Testis (tissue), 3 donors: ENCODE measurements around the gene CGNL1. TPM values are rescaled to one million over a fixed set of nuclear protein-coding genes. Genes with fewer than 3 reads are reported as not detected.

Experiments
- DNase-seq: peaks from one replicate; pipeline ENCODE4 v3.0.0-alpha.2; 2019
- H3K27ac ChIP-seq, 2 donors: fragments of 200-600 bp; sonication (generic); one replicate each; pipeline ENCODE4 v1.5.1; 2019
- H3K27me3 ChIP-seq: fragments of 200-600 bp; sonication (generic); one replicate; pipeline ENCODE4 v1.5.1; 2019
- H3K36me3 ChIP-seq: fragments of 200-600 bp; sonication (generic); one replicate; pipeline ENCODE4 v1.5.1; 2017; ENCODE audit warnings: low read depth; ENCODE audit errors: missing control alignments
- H3K4me1 ChIP-seq: fragments of 200-600 bp; sonication (generic); one replicate; pipeline ENCODE4 v1.5.1; 2019
- H3K4me3 ChIP-seq, 2 donors: fragments of 200-600 bp; sonication (generic); one replicate each; pipeline ENCODE4 v1.5.1; 2017 to 2019
- H3K9me3 ChIP-seq: fragments of 200-600 bp; sonication (generic); one replicate; pipeline ENCODE4 v1.5.1; 2017
- POLR2A ChIP-seq: fragments of 450-650 bp; IDR thresholded peaks from one replicate; pipeline ENCODE4 v1.6.1; 2017; ENCODE audit warnings: antibody characterized with exemption, mild to moderate bottlenecking, moderate library complexity
- WGBS, 2 donors: methylation state at CpG; one replicate each; pipeline ENCODE4 v1.1.5; 2018; 5-methylcytosine and 5-hydroxymethylcytosine counted together
- intact Hi-C: fragments of 100-400 bp; cut with DNase I; formaldehyde crosslinking; loops from one replicate; pipeline ENCODE4 v1.15.1; 2023; ENCODE audit warnings: low total_unique reads
- polyA plus RNA-seq: library from polyadenylated mRNA; stranded (reverse); fragments of 350-450 nt; fragmentation: Illumina TruSeq; extraction: RNeasy Lipid Tissue Mini Kit (QIAGEN cat#74804); gene quantifications from one replicate; pipeline ENCODE4 v1.2.3, GENCODE V29; 2014; ENCODE audit warnings: low read depth, low replicate concordance; ENCODE audit not compliant: insufficient read depth
- total RNA-seq, 2 donors: library from RNA; depleted of rRNA; stranded (reverse); fragments of >200 nt; gene quantifications; one replicate each; pipeline ENCODE4 v1.2.3, GENCODE V29; 2016
- TF ChIP-seq, protein P1 (sequence below), 3 experiments: fragments of 450-650 bp in 2 of 3; fragments of 200-600 bp in 1 of 3; sonication (generic) in 1 of 3; IDR thresholded peaks; one replicate each; pipeline ENCODE4 v1.5.1; 2016 to 2019; ENCODE audit warnings: antibody characterized with exemption in 3 of 3, mild to moderate bottlenecking in 2 of 3, moderate library complexity in 1 of 3

CGNL1 gene
- total and polyA plus RNA-seq, 3 donors from 2014 or later: 21.0 to 40.2 (median 29.2) TPM

DNA sequence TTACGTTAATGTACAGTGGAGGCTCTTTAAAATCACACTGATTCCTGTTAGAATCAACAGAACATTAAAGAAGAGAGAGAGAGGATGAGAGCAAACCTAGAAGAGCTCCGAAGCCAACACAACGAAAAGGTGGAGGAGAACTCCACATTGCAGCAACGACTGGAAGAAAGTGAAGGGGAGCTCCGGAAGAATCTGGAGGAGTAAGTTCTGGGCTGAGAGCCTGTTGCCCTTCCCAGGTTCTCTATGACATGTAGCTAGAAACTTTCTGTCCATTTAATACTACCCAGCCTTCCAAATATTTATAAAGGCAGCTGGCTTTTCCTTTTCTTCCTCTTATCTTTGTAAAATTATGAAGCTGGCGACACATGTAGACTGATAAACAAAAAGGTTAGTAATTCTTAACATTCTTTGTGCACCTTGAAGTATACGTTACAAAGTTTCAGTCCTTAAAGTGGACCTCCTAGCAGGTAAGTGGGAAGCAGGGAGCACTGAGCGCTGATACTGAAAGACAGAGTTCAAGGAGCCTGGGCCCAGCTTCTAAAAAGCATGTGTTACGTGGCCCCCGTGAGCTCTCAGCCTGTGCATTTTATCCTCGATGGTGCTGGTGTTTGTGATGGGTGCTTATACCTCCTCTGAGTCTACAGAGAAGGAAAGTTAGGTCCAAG lies 75.9 kb downstream of the CGNL1 start:
- intact Hi-C loops: no loop called here

DNA sequence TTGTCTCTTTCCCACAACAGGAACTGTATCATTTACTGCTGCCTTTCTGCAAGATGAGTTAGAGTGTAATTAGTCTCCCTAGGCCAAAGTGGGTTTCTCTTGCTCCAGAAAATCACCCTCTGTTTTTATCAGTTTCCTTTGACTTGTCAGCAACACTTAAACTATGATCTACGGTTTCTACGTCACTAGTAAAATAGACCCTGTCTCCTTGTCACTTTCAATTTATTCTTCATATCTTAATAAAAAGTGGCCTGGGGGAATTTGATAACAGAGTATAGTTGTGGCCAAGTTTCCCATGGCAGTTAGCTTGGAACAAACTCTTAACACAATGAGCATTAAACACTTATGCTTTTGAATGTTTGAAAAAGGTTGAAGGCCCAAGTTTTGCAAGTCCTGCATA lies 79.6 kb downstream of the CGNL1 start:
- H3K4me1 ChIP-seq: peaks cover 5% of the 10 kb centered on the region
- no peaks in the 10 kb centered on the region for H3K9me3 ChIP-seq
- TF ChIP-seq, protein P1, sequence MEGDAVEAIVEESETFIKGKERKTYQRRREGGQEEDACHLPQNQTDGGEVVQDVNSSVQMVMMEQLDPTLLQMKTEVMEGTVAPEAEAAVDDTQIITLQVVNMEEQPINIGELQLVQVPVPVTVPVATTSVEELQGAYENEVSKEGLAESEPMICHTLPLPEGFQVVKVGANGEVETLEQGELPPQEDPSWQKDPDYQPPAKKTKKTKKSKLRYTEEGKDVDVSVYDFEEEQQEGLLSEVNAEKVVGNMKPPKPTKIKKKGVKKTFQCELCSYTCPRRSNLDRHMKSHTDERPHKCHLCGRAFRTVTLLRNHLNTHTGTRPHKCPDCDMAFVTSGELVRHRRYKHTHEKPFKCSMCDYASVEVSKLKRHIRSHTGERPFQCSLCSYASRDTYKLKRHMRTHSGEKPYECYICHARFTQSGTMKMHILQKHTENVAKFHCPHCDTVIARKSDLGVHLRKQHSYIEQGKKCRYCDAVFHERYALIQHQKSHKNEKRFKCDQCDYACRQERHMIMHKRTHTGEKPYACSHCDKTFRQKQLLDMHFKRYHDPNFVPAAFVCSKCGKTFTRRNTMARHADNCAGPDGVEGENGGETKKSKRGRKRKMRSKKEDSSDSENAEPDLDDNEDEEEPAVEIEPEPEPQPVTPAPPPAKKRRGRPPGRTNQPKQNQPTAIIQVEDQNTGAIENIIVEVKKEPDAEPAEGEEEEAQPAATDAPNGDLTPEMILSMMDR (IDR thresholded peaks at IDR 0.05): no peak
- no peak for TF ChIP-seq POLR2A
- H3K27ac ChIP-seq: no peak overlapping the region
- H3K27me3 ChIP-seq: no peaks in the 10 kb centered on the region
- no peak for DNase-seq
- WGBS, 2 donors: 87 to 92% methylated on average over 2 of the region's 2 CpGs
- intact Hi-C loops: no loop called here
- no peaks in the 10 kb centered on the region for H3K36me3 ChIP-seq
- H3K4me3 ChIP-seq: no peak overlapping the region

More for the DNA sequence above, 75.9 kb downstream of the CGNL1 start:
- no peak overlapping the region for H3K27ac ChIP-seq
- 72 to 83% methylated on average over 11 of the region's 11 CpGs for WGBS, 2 donors
- H3K4me1 ChIP-seq: no peaks in the 10 kb centered on the region
- no peak overlapping the region for H3K4me3 ChIP-seq
- H3K9me3 ChIP-seq: no peaks in the 10 kb centered on the region
- no peak for TF ChIP-seq POLR2A
- no peak for DNase-seq
- peaks cover 5% of the 10 kb centered on the region for H3K36me3 ChIP-seq
- H3K27me3 ChIP-seq: no peaks in the 10 kb centered on the region

DNA sequence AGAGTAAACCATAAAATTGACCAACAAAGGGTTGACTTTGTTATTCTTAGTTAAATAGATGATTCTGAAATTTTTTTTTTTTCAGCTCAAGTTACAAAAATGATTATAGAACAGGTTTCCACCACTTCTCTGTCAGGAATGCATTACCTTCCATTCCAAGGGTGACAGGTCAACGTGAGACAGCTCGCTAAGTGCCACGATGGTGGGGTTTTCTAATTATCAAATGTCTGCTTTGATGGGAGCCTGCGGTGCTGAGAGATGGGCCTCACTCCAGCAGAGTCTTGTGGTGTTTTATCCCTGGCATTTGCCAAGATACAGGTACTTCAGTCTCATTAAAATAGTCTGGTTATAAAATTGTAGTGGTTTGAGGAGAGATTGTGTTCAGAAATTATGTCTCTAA lies 80.3 kb downstream of the CGNL1 start:
- 84 to 89% methylated on average over 4 of the region's 4 CpGs for WGBS, 2 donors
- Histone ChIP-seq H3K4me1 (peaks cover 5% of the 10 kb centered on the region), H3K36me3 (no peaks in the 10 kb centered on the region), H3K9me3 (no peaks in the 10 kb centered on the region), H3K27me3 (no peaks in the 10 kb centered on the region), H3K4me3 (no peak overlapping the region), H3K27ac (no peak overlapping the region)
- no peak for DNase-seq
- TF ChIP-seq, protein P1 (IDR thresholded peaks at IDR 0.05): no peak
- no peak for TF ChIP-seq POLR2A
- intact Hi-C loops: no loop called here

DNA sequence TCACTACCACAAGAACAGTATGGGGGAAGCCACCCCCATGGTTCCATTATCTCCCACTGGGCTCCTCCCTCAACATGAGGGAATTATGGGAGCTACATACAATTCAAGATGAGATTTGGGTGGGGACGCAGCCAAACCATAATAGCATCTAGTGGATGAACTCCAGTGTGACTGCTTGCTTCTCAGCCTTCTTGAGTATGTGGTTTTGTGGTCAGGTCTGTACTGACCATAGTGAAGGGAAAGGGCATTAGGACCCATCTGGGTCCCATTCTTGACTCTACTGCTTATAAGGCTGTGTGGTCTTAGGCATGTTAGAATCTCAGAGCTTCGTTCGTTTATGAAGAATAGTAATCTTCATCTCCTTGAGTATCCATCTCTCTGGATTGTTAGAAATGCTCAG lies 81.4 kb downstream of the CGNL1 start:
- Histone ChIP-seq H3K27me3 (no peaks in the 10 kb centered on the region), H3K27ac (no peak overlapping the region)
- WGBS, 2 donors: 78 to 82% methylated on average over 3 of the region's 3 CpGs

DNA sequence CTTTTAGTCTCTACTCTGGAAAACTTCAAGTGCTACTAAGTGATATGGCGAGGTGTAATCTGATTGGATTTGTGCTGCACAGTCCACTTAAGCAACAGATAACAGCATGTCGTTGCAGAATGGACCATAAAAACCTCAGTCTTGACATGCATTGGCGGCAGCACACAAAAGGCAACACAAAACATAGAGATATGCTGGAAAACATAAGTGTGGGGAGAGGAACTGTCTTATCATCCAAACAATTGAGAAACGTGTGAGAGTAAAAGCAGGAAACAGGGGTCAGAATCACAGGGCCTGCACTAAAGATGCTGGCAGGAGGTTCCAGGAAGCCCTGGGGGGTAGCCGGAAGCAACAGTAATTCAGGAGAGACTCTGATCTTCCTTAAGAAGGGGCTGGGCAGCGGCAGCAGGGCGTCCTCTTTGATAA lies 82.1 kb downstream of the CGNL1 start:
- Histone ChIP-seq H3K36me3 (no peaks in the 10 kb centered on the region), H3K9me3 (no peaks in the 10 kb centered on the region), H3K27ac (no peak overlapping the region), H3K27me3 (no peaks in the 10 kb centered on the region), H3K4me1 (peaks cover 5% of the 10 kb centered on the region), H3K4me3 (no peak overlapping the region)
- no peak for TF ChIP-seq POLR2A
- no peak for DNase-seq
- 52 to 53% methylated on average over 7 of the region's 7 CpGs for WGBS, 2 donors
- intact Hi-C loops: no loop called here

More for the DNA sequence above, 81.4 kb downstream of the CGNL1 start:
- intact Hi-C loops: no loop called here
- Histone ChIP-seq H3K9me3 (no peaks in the 10 kb centered on the region), H3K4me3 (no peak overlapping the region), H3K4me1 (peaks cover 5% of the 10 kb centered on the region), H3K36me3 (no peaks in the 10 kb centered on the region)
- no peak for DNase-seq
- TF ChIP-seq, protein P1 (IDR thresholded peaks at IDR 0.05): no peak
- no peak for TF ChIP-seq POLR2A

DNA sequence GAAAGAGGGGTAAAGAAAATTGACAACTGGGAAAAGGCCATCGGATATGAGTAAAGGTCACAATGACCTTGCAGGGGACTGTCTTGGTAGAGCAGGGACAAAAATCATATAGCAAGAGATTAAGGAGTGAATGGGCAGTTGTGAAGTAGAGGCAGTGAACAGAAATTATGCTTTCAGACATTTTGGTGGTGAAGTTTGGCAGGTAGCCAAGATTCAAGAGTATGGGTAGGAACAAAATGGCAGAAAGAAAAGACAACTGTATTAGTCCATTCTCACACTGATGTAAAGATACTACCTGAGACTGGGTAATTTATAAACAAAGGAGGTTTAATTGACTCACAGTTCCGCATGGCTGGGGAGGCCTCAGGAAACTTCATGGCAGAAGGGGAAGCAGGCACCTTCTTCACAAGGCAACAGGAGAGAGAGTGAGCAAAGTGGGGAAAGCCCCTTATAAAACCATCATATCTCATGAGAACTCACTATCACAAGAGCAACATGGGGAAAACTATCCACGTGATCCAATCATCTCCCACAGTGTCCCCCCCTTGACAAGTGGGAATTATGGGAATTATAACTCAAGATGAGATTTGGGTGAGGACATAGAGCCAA lies 84.0 kb downstream of the CGNL1 start:
- peaks cover 5% of the 10 kb centered on the region for H3K4me1 ChIP-seq
- no peak for DNase-seq
- WGBS, 2 donors: 94 to 96% methylated on average over 3 of the region's 3 CpGs
- no peak overlapping the region for H3K4me3 ChIP-seq
- no peak for TF ChIP-seq POLR2A
- TF ChIP-seq, protein P1 (IDR thresholded peaks at IDR 0.05): no peak
- H3K36me3 ChIP-seq: no peaks in the 10 kb centered on the region
- intact Hi-C loops: no loop called here
- H3K27ac ChIP-seq: no peak overlapping the region
- H3K9me3 ChIP-seq: no peaks in the 10 kb centered on the region
- H3K27me3 ChIP-seq: no peaks in the 10 kb centered on the region
